Mesothelial cell of epicardium (in vitro differentiated cells): ENCODE data around the gene PAX8. TPM values are rescaled to one million over a fixed set of nuclear protein-coding genes. Genes with fewer than 3 reads are reported as not detected.

ENCODE experiments used
- DNase-seq, 2 experiments: peaks; one replicate each; pipeline ENCODE4 v3.0.0; 2021; ENCODE audit warnings: low spot score in 2 of 2; ENCODE audit not compliant: unreplicated experiment in 2 of 2
- H3K27ac Mint-ChIP-seq: 2 replicates; pipeline ENCODE4 v1.8.0; 2021; ENCODE audit warnings: mixed read lengths
- H3K27me3 Mint-ChIP-seq: 2 replicates; pipeline ENCODE4 v1.8.0; 2021; ENCODE audit warnings: low read depth, mixed read lengths
- H3K36me3 Mint-ChIP-seq: 2 replicates; pipeline ENCODE4 v1.8.0; 2021; ENCODE audit warnings: mixed read lengths
- H3K4me1 Mint-ChIP-seq: 2 replicates; pipeline ENCODE4 v1.8.0; 2021; ENCODE audit warnings: mixed read lengths
- H3K4me3 Mint-ChIP-seq: 2 replicates; pipeline ENCODE4 v1.8.0; 2021; ENCODE audit warnings: mild to moderate bottlenecking, moderate library complexity, mixed read lengths
- H3K9me3 Mint-ChIP-seq: 2 replicates; pipeline ENCODE4 v1.8.0; 2021; ENCODE audit warnings: mixed read lengths
- CTCF ChIP-seq: fragments of 200-600 bp; sonication (generic); IDR thresholded peaks from one replicate; pipeline ENCODE4 v1.5.0; 2021; ENCODE audit warnings: antibody characterized with exemption; ENCODE audit not compliant: unreplicated experiment
- total RNA-seq: library from RNA; stranded (reverse); gene quantifications from 3 replicates; pipeline ENCODE4 v1.2.1, GENCODE V29; 2021

PAX8 gene
- total RNA-seq, 1 donor from 2014 or later: 0.13 TPM

GRCh38 chr2:113202305-113203216 is 76.2 kb downstream of the PAX8 start:
- Mint-ChIP-seq H3K4me3 (no peak overlapping the region), H3K9me3 (no peaks in the 10 kb centered on the region), H3K27ac (no peak overlapping the region), H3K36me3 (no peaks in the 10 kb centered on the region), H3K4me1 (peaks cover 7% of the 10 kb centered on the region), H3K27me3 (no peaks in the 10 kb centered on the region)
- no peak for DNase-seq
- no peak for TF ChIP-seq CTCF

GRCh38 chr2:113201496-113202304 is 77.0 kb downstream of the PAX8 start:
- peaks cover 7% of the 10 kb centered on the region for H3K4me1 Mint-ChIP-seq
- no peak overlapping the region for H3K27ac Mint-ChIP-seq
- no peak for TF ChIP-seq CTCF
- H3K27me3 Mint-ChIP-seq: no peaks in the 10 kb centered on the region
- H3K9me3 Mint-ChIP-seq: no peaks in the 10 kb centered on the region
- H3K36me3 Mint-ChIP-seq: no peaks in the 10 kb centered on the region
- no peak for DNase-seq
- no peak overlapping the region for H3K4me3 Mint-ChIP-seq

GRCh38 chr2:113200736-113201490 is 77.8 kb downstream of the PAX8 start:
- H3K4me1 Mint-ChIP-seq: peaks cover 7% of the 10 kb centered on the region
- H3K27ac Mint-ChIP-seq: no peak overlapping the region
- H3K4me3 Mint-ChIP-seq: no peak overlapping the region
- TF ChIP-seq CTCF: no peak
- DNase-seq: no peak
- no peaks in the 10 kb centered on the region for H3K36me3 Mint-ChIP-seq
- H3K27me3 Mint-ChIP-seq: no peaks in the 10 kb centered on the region
- no peaks in the 10 kb centered on the region for H3K9me3 Mint-ChIP-seq

- Mint-ChIP-seq H3K4me1 (peaks cover 7% of the 10 kb centered on the region), H3K27me3 (no peaks in the 10 kb centered on the region), H3K4me3 (peak overlapping the region; percentile 73), H3K27ac (no peak overlapping the region), H3K9me3 (no peaks in the 10 kb centered on the region), H3K36me3 (no peaks in the 10 kb centered on the region)
- no peak for DNase-seq
- TF ChIP-seq CTCF: no peak
Observed at GRCh38 chr2:113200236-113200635, 78.5 kb downstream of the PAX8 start.

GRCh38 chr2:113198790-113199612 is 79.7 kb downstream of the PAX8 start:
- Mint-ChIP-seq H3K4me1 (peaks cover 4% of the 10 kb centered on the region), H3K36me3 (no peaks in the 10 kb centered on the region), H3K9me3 (no peaks in the 10 kb centered on the region), H3K27ac (no peak overlapping the region), H3K27me3 (no peaks in the 10 kb centered on the region), H3K4me3 (peak overlapping the region; percentile 73)
- TF ChIP-seq CTCF: peak; percentile 97
- DNase-seq: peak; percentile 76 to 95
